K562 (cell line): Measurements from ENCODE around the gene OR51B5. TPM values are rescaled to one million over a fixed set of nuclear protein-coding genes. Genes with fewer than 3 reads are reported as not detected.

Experiments used
- ATAC-seq: fragments of 200-7000 bp; cut with Tn5 transposase; 3 replicates; pipeline ENCODE4 v1.9.1; 2020; ENCODE audit warnings: moderate library complexity
- Bru-seq: library from RNA; stranded (reverse); fragments of 400-500 nt; gene quantifications from one replicate; lab custom pipeline; 2021; lab: Mats Ljungman, UMichigan
- BruChase-seq, 2 experiments: library from RNA; stranded (reverse); fragments of 400-500 nt; gene quantifications; one replicate each; lab custom pipeline; 2021; lab: Mats Ljungman, UMichigan
- BruUV-seq: library from RNA; stranded (reverse); fragments of 400-500 nt; replicated peaks from 2 replicates; lab custom pipeline; 2021; lab: Mats Ljungman, UMichigan
- CTCF ChIA-PET: fragments of 300-600 bp; formaldehyde crosslinking; extraction: SDS; loops from one replicate; lab custom pipeline; 2021; ENCODE audit warnings: low intra/inter-chr PET ratio; lab: Yijun Ruan, JAX
- POLR2A ChIA-PET: fragments of 300-600, 350-650 bp; sonication (Branson Sonifier 250); formaldehyde crosslinking; extraction: SDS; loops from one replicate; lab custom pipeline; 2021; ENCODE audit warnings: antibody characterized with exemption, inconsistent platforms; lab: Yijun Ruan, JAX
- DNase-seq, 4 experiments: peaks; one replicate each; pipeline versions ENCODE4 v3.0.0 to v3.0.0-alpha.2; 2011 to 2018; ENCODE audit warnings: low spot score in 3 of 4, mixed read lengths in 3 of 4; ENCODE audit errors: extremely low read depth in 1 of 4
- FAIRE-seq: peaks from 2 replicates; lab custom pipeline; 2011; peaks lifted over from hg19 to GRCh38; lab: Jason Lieb, UNC
- H2AFZ ChIP-seq: 2 replicates; pipeline ENCODE4 v1.6.0; 2011; ENCODE audit warnings: low read depth, low read length, control low read depth, inconsistent platforms
- H3K27ac ChIP-seq: fragments of 200-600 bp; 3 replicates; pipeline ENCODE4 v1.8.0; 2011; ENCODE audit warnings: low read depth, mild to moderate bottlenecking, control low read depth, inconsistent platforms, low read length, moderate library complexity, mixed read lengths; ENCODE audit errors: extremely low read depth
- H3K27me3 ChIP-seq, 2 experiments: fragments of 300-600 bp in 1 of 2; 2 replicates in 1 of 2; 3 replicates in 1 of 2; pipeline versions ENCODE4 v1.6.0 to v1.8.0; 2011; ENCODE audit warnings: inconsistent platforms in 2 of 2, low read length in 2 of 2, mild to moderate bottlenecking in 1 of 2, mixed read lengths in 1 of 2, moderate library complexity in 1 of 2; ENCODE audit not compliant: control insufficient read depth in 2 of 2, insufficient read depth in 2 of 2
- H3K36me3 ChIP-seq: fragments of 300-600 bp; 3 replicates; pipeline ENCODE4 v1.8.0; 2011; ENCODE audit warnings: mild to moderate bottlenecking, low read length, inconsistent platforms; ENCODE audit not compliant: control insufficient read depth, insufficient read depth
- H3K4me1 ChIP-seq, 2 experiments: fragments of 200-600 bp in 1 of 2; replicated peaks in 1 of 2; 2 replicates in 1 of 2; 3 replicates in 1 of 2; pipeline versions ENCODE4 v1.5.1 to v1.8.0; 2011; ENCODE audit warnings: inconsistent platforms in 2 of 2, low read length in 2 of 2, mild to moderate bottlenecking in 1 of 2, mixed read lengths in 1 of 2, moderate library complexity in 1 of 2; ENCODE audit not compliant: control insufficient read depth in 2 of 2, insufficient read depth in 2 of 2
- H3K4me2 ChIP-seq: 2 replicates; pipeline ENCODE4 v1.6.1; 2011; ENCODE audit warnings: low read length, control low read depth, inconsistent platforms, mixed read lengths; ENCODE audit not compliant: insufficient read depth
- H3K4me3 ChIP-seq: fragments of 200-600 bp; sonication (generic), shearing (Covaris generic); 2 replicates; pipeline ENCODE4 v1.5.1; 2016; ENCODE audit warnings: control low read depth, inconsistent platforms
- H3K79me2 ChIP-seq: fragments of 200-600 bp; 3 replicates; pipeline ENCODE4 v1.8.0; 2011; ENCODE audit warnings: low read length, inconsistent platforms; ENCODE audit not compliant: control insufficient read depth, insufficient read depth
- H3K9ac ChIP-seq, 2 experiments: 2 replicates each; pipeline versions ENCODE4 v1.6.0 to v1.6.1; 2011; ENCODE audit warnings: low read depth in 2 of 2, low read length in 2 of 2, control low read depth in 1 of 2, inconsistent platforms in 1 of 2, mild to moderate bottlenecking in 1 of 2, mixed read lengths in 1 of 2; ENCODE audit not compliant: insufficient read depth in 1 of 2
- H3K9me1 ChIP-seq: one replicate; pipeline ENCODE4 v1.6.0; 2011; ENCODE audit warnings: inconsistent platforms, mild to moderate bottlenecking, low read length, moderate library complexity; ENCODE audit not compliant: control insufficient read depth, insufficient read depth
- H3K9me3 ChIP-seq: replicated peaks from 2 replicates; pipeline ENCODE4 v1.5.1; 2011; ENCODE audit warnings: low read depth, low read length, inconsistent platforms; ENCODE audit not compliant: control insufficient read depth, insufficient read depth
- H4K20me1 ChIP-seq: replicated peaks from 2 replicates; pipeline ENCODE4 v1.6.1; 2011; ENCODE audit warnings: low read length, inconsistent platforms, mixed read lengths; ENCODE audit not compliant: control insufficient read depth, insufficient read depth
- CSDE1 ChIP-seq, 2 experiments: fragments of 450-650 bp; IDR thresholded peaks; 2 replicates each; pipeline ENCODE4 v1.6.1; 2016; ENCODE audit warnings: mild to moderate bottlenecking in 1 of 2
- RB1 ChIP-seq: fragments of 450-650 bp; IDR thresholded peaks from 2 replicates; pipeline ENCODE4 v1.6.1; 2017; ENCODE audit warnings: low read depth, mild to moderate bottlenecking
- REST ChIP-seq, 2 experiments: fragments of 450-650 bp; formaldehyde crosslinking in 1 of 2; IDR thresholded peaks; 2 replicates each; pipeline versions ENCODE4 v1.4.0 to v1.6.1; 2014 to 2020; ENCODE audit warnings: mild to moderate bottlenecking in 2 of 2, borderline replicate concordance in 1 of 2, low read depth in 1 of 2
- TFE3 ChIP-seq: fragments of 450-650 bp; formaldehyde crosslinking; IDR thresholded peaks from 2 replicates; pipeline ENCODE4 v1.4.0; 2020; ENCODE audit warnings: mild to moderate bottlenecking, mixed read lengths
- ZNF717 ChIP-seq: fragments of 250-450 bp; sonication (Bioruptor Pico); IDR thresholded peaks from 2 replicates; pipeline ENCODE4 v1.5.0; 2021
- WGBS: fragments of 100-300 bp; shearing (Covaris generic); methylation state at CpG from one replicate; pipeline ENCODE4 v1.1.6; 2016; ENCODE audit warnings: low coverage, mixed read lengths; ENCODE audit not compliant: insufficient coverage; ENCODE audit errors: missing lambda C conversion rate; 5-methylcytosine and 5-hydroxymethylcytosine counted together
- in situ Hi-C: fragments of 300-500 bp; cut with MboI; formaldehyde crosslinking; loops from 4 replicates; pipeline ENCODE4 v1.15.0; 2018; ENCODE audit warnings: inconsistent platforms, mixed read lengths
- intact Hi-C: fragments of 100-400 bp; cut with micrococcal nuclease; formaldehyde crosslinking; loops from 2 replicates; pipeline ENCODE4 v1.14.2; 2022
- long read RNA-seq, 3 experiments: library from polyadenylated mRNA in 2 of 3; library from RNA in 1 of 3; unstranded in 2 of 3; stranded (forward) in 1 of 3; transcript quantifications; one replicate each; pipeline ENCODE4 v2.0.0, GENCODE V29; 2019 to 2022
- polyA minus RNA-seq, 3 experiments: library from RNA; depleted of rRNA, polyadenylated mRNA; stranded (reverse); fragments of >200 nt; gene quantifications; 2 replicates each; pipeline ENCODE4 v1.2.3, GENCODE V29; 2011
- polyA plus RNA-seq, 8 experiments: library from polyadenylated mRNA; depleted of rRNA in 4 of 8; stranded (reverse) in 5 of 8; unstranded in 3 of 8; fragments of >200 nt; fragmentation: Nextera tagmentation in 2 of 8; fragmentation: Illumina TruSeq in 1 of 8; extraction: Ambion mirVana in 2 of 8; extraction: Trizol in 1 of 8; gene quantifications; 2 replicates each; pipeline versions ENCODE4 v1.2.1 to v1.2.3, GENCODE V29; 2011 to 2014; ENCODE audit warnings: inconsistent platforms in 1 of 8, missing spikeins in 1 of 8
- total RNA-seq, 7 experiments: library from RNA; depleted of rRNA in 6 of 7; stranded (reverse); fragments of >200 nt in 6 of 7; fragmentation: Illumina TruSeq in 2 of 7; extraction: Trizol in 2 of 7; gene quantifications; 2 replicates each; pipeline versions ENCODE4 v1.2.1 to v1.2.3, GENCODE V29; 2011 to 2021; ENCODE audit warnings: low replicate concordance in 1 of 7

Gene OR51B5
- total RNA-seq (2011; cell fraction: chromatin; rRNA removed; ENCODE audit: low replicate concordance), result 138 and 316 TPM in 2 replicates
- total RNA-seq (2011; cell fraction: nucleolus; rRNA removed), result 86.7 and 139 TPM in 2 replicates
- 410 and 874 TPM in 2 replicates for total RNA-seq (2011; cell fraction: nucleoplasm; rRNA removed)
- total RNA-seq (2014; rRNA removed), result 81.2 and 89.6 TPM in 2 replicates
- 158 and 184 TPM in 2 replicates for total RNA-seq (2014; rRNA removed; fragmentation: Illumina TruSeq; extraction: Trizol)
- total RNA-seq (2015; rRNA removed; fragmentation: Illumina TruSeq; extraction: Trizol), result 104 and 109 TPM in 2 replicates
- 109 and 120 TPM in 2 replicates for total RNA-seq (2021)
- 137 and 216 TPM in 2 replicates for polyA plus RNA-seq (2011; rRNA removed)
- 103 and 220 TPM in 2 replicates for polyA plus RNA-seq (2011; cell fraction: cytosol; rRNA removed)
- polyA plus RNA-seq (2011; cell fraction: nucleus; rRNA removed), result 302 and 401 TPM in 2 replicates
- 66.6 and 103 TPM in 2 replicates for polyA plus RNA-seq (2012)
- 154 and 176 TPM in 2 replicates for polyA plus RNA-seq (2014; fragmentation: Illumina TruSeq; extraction: Trizol)
- 10 to 100 TPM; 83.5 to 99.9 TPM for polyA plus RNA-seq (2014; fragmentation: Nextera tagmentation; extraction: Ambion mirVana)
- 111 and 113 TPM in 2 replicates for polyA plus RNA-seq (2014; rRNA removed)
- 143 and 246 TPM in 2 replicates for polyA minus RNA-seq (2011; rRNA and poly(A)+ RNA removed)
- 55.8 and 81.5 TPM in 2 replicates for polyA minus RNA-seq (2011; cell fraction: cytosol; rRNA and poly(A)+ RNA removed)
- 241 and 318 TPM in 2 replicates for polyA minus RNA-seq (2011; cell fraction: nucleus; rRNA and poly(A)+ RNA removed)
- percentile 89 among the genes with signal in this experiment for Bru-seq, nascent RNA
- BruChase-seq, experiment 1, labeled RNA remaining after a 2-hour chase, result percentile 88 among the genes with signal in this experiment
- BruChase-seq, experiment 2, labeled RNA remaining after a 6-hour chase, result percentile 86 among the genes with signal in this experiment
- long read RNA-seq, experiment 1, transcript OR51B5-202 (5 exons, 1,376 nt), result major isoform, 46 of 184 reads
- long read RNA-seq, experiment 1, partial matches to known transcripts, result 11 of 184 reads
- long read RNA-seq, experiment 1, other reads (novel, unspliced or antisense), result 122 of 184 reads
- long read RNA-seq, experiment 2, transcript OR51B5-202 (5 exons, 1,376 nt), result major isoform, 20 of 308 reads
- long read RNA-seq, experiment 2, partial matches to known transcripts, result 139 of 308 reads
- long read RNA-seq, experiment 2, other reads (novel, unspliced or antisense), result 144 of 308 reads
- long read RNA-seq, experiment 3, transcript OR51B5-202 (5 exons, 1,376 nt), result major isoform, 38 of 178 reads
- long read RNA-seq, experiment 3, partial matches to known transcripts, result 38 of 178 reads
- long read RNA-seq, experiment 3, other reads (novel, unspliced or antisense), result 95 of 178 reads

GRCh38 chr11:5343474-5344335, at the start of gene OR51B5:
OR51B5 (minus strand) TSS chr11:5343524; CDS start chr11:5343524, 0 bp downstream.
- peaks cover 99% of the 10 kb centered on the region for H3K36me3 ChIP-seq
- H4K20me1 ChIP-seq, result no peaks in the 10 kb centered on the region
- POLR2A ChIA-PET, result no interaction called here
- no peaks in the 10 kb centered on the region for H3K27me3 ChIP-seq
- no TSS peak for BruUV-seq
- H2AFZ ChIP-seq, result no peak within 1 kb of the TSS
- no peak within 1 kb of the TSS for H3K27ac ChIP-seq
- no peak within 1 kb of the TSS for H3K4me2 ChIP-seq
- H3K9me1 ChIP-seq, result no peaks in the 10 kb centered on the region
- in situ Hi-C loops (no loop called here), intact Hi-C loops (no loop called here)
- ATAC-seq, result no peak
- no peaks in the 10 kb centered on the region for H3K9me3 ChIP-seq
- no peak within 1 kb of the TSS for H3K9ac ChIP-seq
- H3K79me2 ChIP-seq, result peaks cover 17% of the 10 kb centered on the region; the same call in 2 of the 3 replicates
- FAIRE-seq, result no peak
- DNase-seq, result no peak
- peaks cover 0 to 3% of the 10 kb centered on the region in 2 experiments; a peak in 1 of 5 replicates for H3K4me1 ChIP-seq
- no peak within 1 kb of the TSS for H3K4me3 ChIP-seq
- 91% methylated on average over 6 of the region's 6 CpGs for whole genome bisulfite sequencing
- CTCF ChIA-PET, result no interaction called here
- no peak for TF ChIP-seq REST (IDR thresholded peaks at IDR 0.05; ENCODE audit: borderline replicate concordance)
- TF ChIP-seq REST (CRISPR knock-in tag; IDR thresholded peaks at IDR 0.05; ENCODE audit: low read depth), result no peak
- TF ChIP-seq TFE3, result no peak
- no peak for TF ChIP-seq CSDE1 (IDR thresholded peaks at IDR 0.05)
- no peak for TF ChIP-seq ZNF717 (CRISPR knock-in tag)
- no peak for TF ChIP-seq RB1
